GM12891 (cell line): Measurements from ENCODE around the gene FURIN.
"Not testable (repeated sequence)": the region's sequence is repeated elsewhere in the genome, so short reads cannot be mapped to it uniquely, and the experiment has no call there.

Experiments used
- POLR2A ChIP-seq: IDR thresholded peaks from 2 replicates; pipeline ENCODE4 v1.6.1; 2011; ENCODE audit warnings: low read depth, low read length, control low read depth
- TAF1 ChIP-seq: IDR thresholded peaks from 2 replicates; pipeline ENCODE4 v1.6.1; 2011; ENCODE audit warnings: low read depth, low read length, control low read depth

- not testable (repeated sequence) for TF ChIP-seq TAF1, POLR2A
These were observed 42.0 kb upstream of the FURIN start for GRCh38 chr15:90826206-90826885.
